IMR-90 (cell line): Measurements from ENCODE around the gene SNAPC2. TPM values are rescaled to one million over a fixed set of nuclear protein-coding genes. Genes with fewer than 3 reads are reported as not detected.

Experiments
- ATAC-seq: fragments of 200-7000 bp; cut with Tn5 transposase; 2 replicates; pipeline ENCODE4 v1.9.1; 2020; ENCODE audit warnings: low read depth, mild to moderate bottlenecking, moderate library complexity
- BruUV-seq: library from RNA; stranded (reverse); fragments of 400-500 nt; replicated peaks from 2 replicates; lab custom pipeline; 2021; lab: Mats Ljungman, UMichigan
- CTCF ChIA-PET: fragments of 300-600 bp; formaldehyde crosslinking; extraction: SDS; loops from one replicate; lab custom pipeline; 2021; ENCODE audit warnings: antibody characterized with exemption; lab: Yijun Ruan, JAX
- POLR2A ChIA-PET: fragments of 300-600 bp; sonication (Branson Sonifier 250); formaldehyde crosslinking; loops from one replicate; lab custom pipeline; 2022; ENCODE audit warnings: antibody characterized with exemption; ENCODE audit not compliant: unreplicated experiment; lab: Charles Lee
- DNase-seq: peaks from one replicate; pipeline ENCODE4 v3.0.0; 2013
- H2AFZ ChIP-seq: replicated peaks from 2 replicates; pipeline ENCODE3; 2013; ENCODE audit warnings: low read length, mild to moderate bottlenecking; ENCODE audit not compliant: poor library complexity
- H2AK5ac ChIP-seq: 2 replicates; pipeline ENCODE4 v1.6.1; 2013; ENCODE audit warnings: low read depth, low read length, inconsistent platforms
- H2AK9ac ChIP-seq: replicated peaks from 2 replicates; pipeline ENCODE3; 2013; ENCODE audit warnings: mild to moderate bottlenecking, low read depth, low read length, moderate library complexity; ENCODE audit not compliant: poor library complexity
- H2BK120ac ChIP-seq: 2 replicates; pipeline ENCODE4 v1.6.1; 2013; ENCODE audit warnings: low read depth, low read length, inconsistent platforms
- H2BK15ac ChIP-seq: 3 replicates; pipeline ENCODE4 v1.6.1; 2013; ENCODE audit warnings: low read depth, low read length, inconsistent platforms
- H2BK20ac ChIP-seq: 2 replicates; pipeline ENCODE4 v1.6.1; 2013; ENCODE audit warnings: low read depth, mild to moderate bottlenecking, inconsistent platforms, low read length, moderate library complexity
- H2BK5ac ChIP-seq: 2 replicates; pipeline ENCODE4 v1.6.1; 2013; ENCODE audit warnings: mild to moderate bottlenecking, low read depth, low read length, inconsistent platforms; ENCODE audit not compliant: poor library complexity, severe bottlenecking
- H3K14ac ChIP-seq: replicated peaks from 2 replicates; pipeline ENCODE4 v1.6.1; 2013; ENCODE audit warnings: low read depth, low read length, inconsistent platforms
- H3K18ac ChIP-seq: 2 replicates; pipeline ENCODE4 v1.6.1; 2013; ENCODE audit warnings: low read depth, low read length, control low read depth
- H3K23ac ChIP-seq: 2 replicates; pipeline ENCODE4 v1.6.1; 2013; ENCODE audit warnings: low read depth, low read length, inconsistent platforms
- H3K27ac ChIP-seq: 2 replicates; pipeline ENCODE4 v1.5.1; 2013; ENCODE audit warnings: mild to moderate bottlenecking, control low read depth, low read length; ENCODE audit not compliant: insufficient read depth
- H3K27me3 ChIP-seq: 2 replicates; pipeline ENCODE4 v1.6.1; 2013; ENCODE audit warnings: low read length; ENCODE audit not compliant: control insufficient read depth, insufficient read depth
- H3K36me3 ChIP-seq: 2 replicates; pipeline ENCODE4 v1.6.1; 2013; ENCODE audit warnings: low read length, mixed read lengths; ENCODE audit not compliant: control insufficient read depth, insufficient read depth
- H3K4ac ChIP-seq: 2 replicates; pipeline ENCODE4 v1.6.1; 2013; ENCODE audit warnings: low read depth, low read length, inconsistent platforms
- H3K4me1 ChIP-seq: 2 replicates; pipeline ENCODE4 v1.6.1; 2013; ENCODE audit warnings: low read length, mixed read lengths; ENCODE audit not compliant: control insufficient read depth, insufficient read depth
- H3K4me2 ChIP-seq: 2 replicates; pipeline ENCODE4 v1.6.1; 2013; ENCODE audit warnings: low read depth, mild to moderate bottlenecking, control low read depth, low read length, moderate library complexity
- H3K4me3 ChIP-seq: 2 replicates; pipeline ENCODE4 v1.5.1; 2013; ENCODE audit warnings: low read depth, mild to moderate bottlenecking, control low read depth, low read length, moderate library complexity; ENCODE audit not compliant: insufficient read depth
- H3K56ac ChIP-seq: 2 replicates; pipeline ENCODE4 v1.6.1; 2013; ENCODE audit warnings: low read length, inconsistent platforms; ENCODE audit not compliant: insufficient read depth; ENCODE audit errors: extremely low read depth
- H3K79me1 ChIP-seq, 2 experiments: 2 replicates each; pipeline ENCODE4 v1.6.1; 2013; ENCODE audit warnings: low read length in 2 of 2, inconsistent platforms in 1 of 2, low read depth in 1 of 2
- H3K9ac ChIP-seq: 2 replicates; pipeline ENCODE4 v1.6.1; 2013; ENCODE audit warnings: low read depth, low read length, control low read depth
- H3K9me1 ChIP-seq: 2 replicates; pipeline ENCODE4 v1.6.1; 2013; ENCODE audit warnings: low read length, inconsistent platforms; ENCODE audit not compliant: insufficient read depth
- H3K9me3 ChIP-seq: 2 replicates; pipeline ENCODE4 v1.6.1; 2013; ENCODE audit warnings: low read length; ENCODE audit not compliant: control insufficient read depth, insufficient read depth
- H4K20me1 ChIP-seq: 2 replicates; pipeline ENCODE4 v1.6.1; 2013; ENCODE audit warnings: low read length, inconsistent platforms; ENCODE audit not compliant: insufficient read depth
- H4K5ac ChIP-seq: 2 replicates; pipeline ENCODE4 v1.6.1; 2013; ENCODE audit warnings: mild to moderate bottlenecking, low read depth, low read length, control low read depth
- H4K8ac ChIP-seq, 2 experiments: 2 replicates each; pipeline ENCODE4 v1.6.1; 2013; ENCODE audit warnings: low read depth in 2 of 2, low read length in 2 of 2, control low read depth in 1 of 2, inconsistent platforms in 1 of 2
- H4K91ac ChIP-seq: 2 replicates; pipeline ENCODE4 v1.6.1; 2013; ENCODE audit warnings: low read depth, low read length, inconsistent platforms; ENCODE audit not compliant: insufficient read depth
- BHLHE40 ChIP-seq: fragments of 150-350 bp; IDR thresholded peaks from 2 replicates; pipeline ENCODE4 v1.6.1; 2016; ENCODE audit warnings: mild to moderate bottlenecking, low read depth, low read length
- CTCF ChIP-seq: conservative IDR thresholded peaks from 2 replicates; pipeline ENCODE4 v1.5.1; 2012; ENCODE audit warnings: mild to moderate bottlenecking, low read depth, low read length, improper control_type of control experiment
- ELK1 ChIP-seq: fragments of 150-350 bp; IDR thresholded peaks from 2 replicates; pipeline ENCODE4 v1.6.1; 2016; ENCODE audit warnings: low read depth, mild to moderate bottlenecking, low read length, moderate library complexity, borderline replicate concordance
- FOS ChIP-seq: fragments of 150-350 bp; IDR thresholded peaks from 2 replicates; pipeline ENCODE4 v1.6.1; 2016; ENCODE audit warnings: low read depth, low read length
- MAFK ChIP-seq: IDR thresholded peaks from 2 replicates; pipeline ENCODE4 v1.6.1; 2012; ENCODE audit warnings: low read depth, low read length, improper control_type of control experiment
- MAZ ChIP-seq: IDR thresholded peaks from 2 replicates; pipeline ENCODE4 v1.6.1; 2012; ENCODE audit warnings: low read depth, mild to moderate bottlenecking, low read length, improper control_type of control experiment, moderate library complexity, borderline replicate concordance
- MXI1 ChIP-seq: IDR thresholded peaks from 2 replicates; pipeline ENCODE4 v1.6.1; 2012; ENCODE audit warnings: low read depth, mild to moderate bottlenecking, low read length, moderate library complexity, borderline replicate concordance
- NFE2L2 ChIP-seq: fragments of 150-350 bp; IDR thresholded peaks from 2 replicates; pipeline ENCODE4 v1.6.1; 2016; ENCODE audit warnings: low read depth, mild to moderate bottlenecking, low read length
- RAD21 ChIP-seq: IDR thresholded peaks from 2 replicates; pipeline ENCODE4 v1.6.1; 2012; ENCODE audit warnings: low read length, improper control_type of control experiment
- RCOR1 ChIP-seq: IDR thresholded peaks from 2 replicates; pipeline ENCODE4 v1.6.1; 2012; ENCODE audit warnings: mild to moderate bottlenecking, low read length, improper control_type of control experiment; ENCODE audit not compliant: insufficient replicate concordance
- SMC3 ChIP-seq: fragments of 150-350 bp; IDR thresholded peaks from 2 replicates; pipeline ENCODE4 v1.6.1; 2016; ENCODE audit warnings: low read depth, mild to moderate bottlenecking, antibody characterized with exemption, low read length, moderate library complexity
- USF2 ChIP-seq: fragments of 150-350 bp; IDR thresholded peaks from 2 replicates; pipeline ENCODE4 v1.6.1; 2017; ENCODE audit warnings: mild to moderate bottlenecking, antibody characterized with exemption, low read length, low read depth
- WGBS, 2 experiments: methylation state at CpG; one replicate each; pipeline versions ENCODE4 v1.1.5 to v1.1.7; 2013; ENCODE audit warnings: missing lambda C conversion rate in 2 of 2; ENCODE audit not compliant: insufficient read length in 1 of 2; ENCODE audit errors: extremely low coverage in 2 of 2; 5-methylcytosine and 5-hydroxymethylcytosine counted together
- dilution Hi-C: fragments of 300-500 bp; cut with HindIII; formaldehyde crosslinking; loops from one replicate; pipeline ENCODE4 v1.14.3; 2018; ENCODE audit warnings: low sequenced_read_pairs; ENCODE audit not compliant: unreplicated experiment
- in situ Hi-C: fragments of 300-500 bp; cut with MboI; formaldehyde crosslinking; loops from 3 replicates; pipeline ENCODE4 v1.14.3; 2019; ENCODE audit warnings: low sequenced_read_pairs, inconsistent platforms, mixed read lengths
- intact Hi-C: fragments of 100-400 bp; cut with micrococcal nuclease; formaldehyde crosslinking; loops from 2 replicates; pipeline ENCODE4 v1.10.0; 2022
- polyA plus RNA-seq, 3 experiments: library from polyadenylated mRNA; depleted of rRNA; stranded (reverse); fragments of >200 nt; gene quantifications; 2 replicates each; pipeline ENCODE4 v1.2.3, GENCODE V29; 2012; ENCODE audit warnings: low replicate concordance in 1 of 3
- total RNA-seq: library from RNA; depleted of rRNA; stranded (reverse); fragments of >200 nt; gene quantifications from 2 replicates; pipeline ENCODE4 v1.2.3, GENCODE V29; 2012

Gene SNAPC2
- total and polyA plus RNA-seq, 2 of the 4 experiments (the other 2 are of a cell fraction): 12.5 to 29.2 TPM

GRCh38 chr19:7924241-7924640 lies 4.1 kb downstream of the SNAPC2 start:
- Histone ChIP-seq H3K4me1 (peaks cover 28% of the 10 kb centered on the region), H3K56ac (no peak overlapping the region), H3K27ac (no peak overlapping the region), H2AK9ac (peak overlapping the region; percentile 45), H3K4me3 (no peak overlapping the region), H3K4ac (no peak overlapping the region), H2BK15ac (no peak overlapping the region), H2BK20ac (no peak overlapping the region), H4K20me1 (peaks cover 23% of the 10 kb centered on the region), H3K18ac (no peak overlapping the region), H3K36me3 (peaks cover 7% of the 10 kb centered on the region; the same call in 1 of the 2 replicates), H3K4me2 (no peak overlapping the region), H2AK5ac (no peak overlapping the region), H3K9ac (no peak overlapping the region), H3K79me1 (peaks cover 2 to 33% of the 10 kb centered on the region in 2 experiments; a peak in 2 of 4 replicates), H3K9me1 (peaks cover 18% of the 10 kb centered on the region), H3K27me3 (no peaks in the 10 kb centered on the region), H4K5ac (no peak overlapping the region), H3K9me3 (no peaks in the 10 kb centered on the region), H2AFZ (peak overlapping the region; percentile 45), H4K8ac (no peak overlapping the region), H4K91ac (no peak overlapping the region), H2BK120ac (no peak overlapping the region), H3K23ac (no peak overlapping the region), H2BK5ac (no peak overlapping the region), H3K14ac (no peak overlapping the region)
- dilution Hi-C loops (no loop called here), in situ Hi-C loops (no loop called here), intact Hi-C loops (no loop called here)
- DNase-seq (no peak), ATAC-seq (no peak)
- ChIA-PET POLR2A (no interaction called here), CTCF (no interaction called here)
- 94% methylated on average over 12 of the region's 12 CpGs; no CpG with 5 or more reads in 1 of the 2 experiments for WGBS, 2 experiments
- BruUV-seq: no TSS peak
- TF ChIP-seq MAFK: no peak
- no peak for TF ChIP-seq NFE2L2
- TF ChIP-seq RCOR1: no peak
- TF ChIP-seq MXI1: no peak
- no peak for TF ChIP-seq FOS
- TF ChIP-seq CTCF: no peak
- TF ChIP-seq BHLHE40: no peak
- TF ChIP-seq USF2: no peak
- TF ChIP-seq ELK1: no peak
- no peak for TF ChIP-seq SMC3
- no peak for TF ChIP-seq RAD21
- TF ChIP-seq MAZ: no peak
